Skin epidermis (tissue), 12 donors: ENCODE data around the gene RALGAPA2.
A peak's percentile ranks its signal among the peaks of the same experiment; 100 is the strongest.
"Not testable (repeated sequence)": the region's sequence is repeated elsewhere in the genome, so short reads cannot be mapped to it uniquely, and the experiment has no call there.

Source experiments
- H3K27ac ChIP-seq, 21 experiments: fragments of 200-600 bp; sonication (generic) in 11 of 21; one replicate each; pipeline ENCODE4 v1.5.0; 2020; ENCODE audit warnings: mild to moderate bottlenecking in 3 of 21, inconsistent platforms in 2 of 21, moderate library complexity in 2 of 21
- H3K4me3 ChIP-seq, 7 experiments: fragments of 200-600 bp; sonication (generic) in 2 of 7; one replicate each; pipeline ENCODE4 v1.5.0; 2020; ENCODE audit warnings: inconsistent platforms in 2 of 7, mild to moderate bottlenecking in 2 of 7, moderate library complexity in 1 of 7

The RALGAPA2 gene

DNA sequence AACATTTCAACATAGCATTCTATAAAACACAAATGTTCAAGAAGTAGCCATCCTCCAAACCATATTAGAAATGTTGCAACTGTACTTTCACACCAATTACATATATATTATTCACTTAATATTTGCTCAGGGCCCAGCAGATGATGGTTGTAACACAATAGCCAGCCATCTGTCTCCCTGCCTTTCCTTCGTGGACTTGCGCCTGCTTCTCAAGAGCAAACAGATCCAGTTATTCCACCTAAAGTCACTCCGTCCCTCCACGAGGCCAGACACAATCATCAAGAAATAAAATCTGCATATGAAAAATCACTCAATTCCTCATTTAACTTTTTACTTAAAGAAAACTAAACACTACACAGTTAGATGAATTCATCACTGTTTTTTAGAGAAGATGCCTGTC lies 160.4 kb downstream of the RALGAPA2 start:
- Histone ChIP-seq H3K4me3 (no peak overlapping the region), H3K27ac (peak overlapping the region in 1 of 21 experiments; percentile 74)

DNA sequence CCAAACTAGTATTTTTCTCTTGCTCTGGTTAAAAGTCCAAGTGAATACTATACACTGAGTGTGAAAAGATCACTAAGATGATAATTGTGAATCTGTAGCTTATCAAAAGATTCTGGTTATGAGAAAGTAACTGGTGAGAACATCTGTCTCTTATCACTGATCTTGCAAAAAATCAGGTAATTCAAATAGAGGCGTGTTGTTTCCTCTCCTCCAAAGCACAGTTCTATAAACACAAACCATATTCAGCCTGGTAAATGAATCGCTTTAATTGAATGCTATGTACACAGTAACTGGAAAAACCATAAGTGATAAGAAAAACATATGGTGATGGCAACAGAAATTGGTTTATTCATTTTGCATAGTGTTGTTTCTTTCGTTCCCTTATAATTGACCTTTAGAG lies 161.0 kb downstream of the RALGAPA2 start:
- Histone ChIP-seq H3K4me3 (no peak overlapping the region), H3K27ac (peak overlapping the region in 4 of 21 experiments; percentile 2 to 77 (median 52))

DNA sequence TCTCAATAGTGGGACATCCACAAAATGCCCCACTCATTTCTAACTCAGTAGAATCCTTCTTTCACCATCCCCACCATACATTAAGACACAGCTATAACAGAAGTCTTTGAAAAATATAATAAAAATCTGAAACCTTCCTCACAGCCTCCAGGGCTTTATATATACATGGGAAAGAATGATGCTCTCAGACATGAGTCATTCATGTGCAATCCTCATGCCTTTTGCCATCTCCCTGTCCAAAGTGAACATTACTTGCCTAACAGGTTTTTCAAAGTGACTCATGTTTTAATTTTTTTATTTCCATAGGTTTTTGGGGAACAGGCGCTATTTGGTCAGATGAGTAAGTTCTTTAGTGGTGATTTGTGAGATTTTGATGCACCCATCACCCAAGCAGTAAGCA lies 162.7 kb downstream of the RALGAPA2 start:
- Histone ChIP-seq H3K27ac (peak overlapping the region in 18 of 21 experiments; percentile 29 to 79 (median 66)), H3K4me3 (no peak overlapping the region)

DNA sequence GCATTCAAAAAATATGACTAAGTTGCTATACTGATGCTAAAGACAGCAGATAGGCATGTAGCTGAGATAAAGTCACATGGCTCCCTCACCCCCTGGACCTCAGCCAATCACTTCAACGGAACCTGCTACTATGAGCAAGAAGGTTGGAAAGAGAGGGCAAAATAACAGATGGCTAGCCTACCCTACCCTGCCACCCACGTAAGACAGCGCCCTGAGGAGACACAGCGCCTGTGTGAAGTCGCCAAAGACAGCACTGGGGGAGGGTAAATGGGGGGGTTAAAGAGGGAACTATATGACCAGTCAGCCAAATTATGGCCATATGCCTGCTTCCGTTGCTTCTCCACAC lies 163.2 kb downstream of the RALGAPA2 start:
- Histone ChIP-seq H3K4me3 (no peak overlapping the region), H3K27ac (peak overlapping the region in 18 of 21 experiments; percentile 34 to 79 (median 65))

DNA sequence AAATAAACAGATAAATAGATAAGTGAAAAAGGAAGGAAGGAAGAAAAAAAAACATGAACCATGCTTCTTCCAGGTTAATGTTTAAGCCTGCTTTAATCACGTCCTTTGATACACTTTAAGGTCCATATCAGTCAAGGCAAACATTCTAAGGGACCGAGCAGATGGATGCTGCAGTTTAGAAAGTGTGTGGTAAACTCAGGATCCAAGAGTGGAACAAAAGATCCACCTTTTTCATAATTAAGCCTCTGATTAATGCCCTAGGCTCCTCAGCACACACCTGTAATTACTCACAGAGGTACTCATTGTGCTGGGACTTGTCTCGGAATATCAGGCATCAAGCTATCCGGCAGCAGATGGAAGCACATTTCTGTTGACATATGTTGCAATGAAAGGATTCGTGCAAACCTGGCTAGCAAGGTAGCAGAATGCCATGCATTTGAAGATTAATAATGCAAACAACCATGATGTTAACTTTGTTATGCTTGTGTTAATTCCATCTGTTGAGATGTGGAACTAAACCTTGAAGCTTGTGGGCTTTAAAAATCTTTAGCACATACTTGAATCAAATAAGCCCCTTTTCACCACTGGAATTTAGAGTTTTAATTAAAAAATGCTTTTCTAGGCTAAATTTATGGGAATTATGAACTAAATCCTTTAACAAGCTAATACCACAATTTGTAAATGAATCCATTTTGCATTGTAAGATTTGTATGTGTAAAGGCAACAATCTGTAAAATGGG lies 163.7 kb downstream of the RALGAPA2 start:
- Histone ChIP-seq H3K4me3 (no peak overlapping the region), H3K27ac (peak overlapping the region in 15 of 21 experiments; percentile 34 to 79 (median 66))

DNA sequence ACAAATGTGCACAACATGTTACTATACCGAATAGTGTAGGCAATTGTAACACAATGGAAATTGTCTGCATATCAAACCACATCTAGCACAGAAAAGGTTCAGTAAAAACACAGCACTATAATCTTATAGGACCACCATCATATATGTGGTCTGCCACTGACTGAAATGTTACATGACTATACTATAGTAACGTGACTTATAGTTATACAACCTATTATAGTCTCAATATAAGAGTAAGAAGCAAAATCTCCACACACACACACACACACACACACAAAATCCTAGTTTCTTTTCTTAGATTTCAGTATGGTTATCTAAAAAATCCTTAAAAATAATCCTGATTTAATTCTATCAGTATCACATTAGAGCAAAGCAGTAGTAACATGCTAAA lies 164.6 kb downstream of the RALGAPA2 start:
- Histone ChIP-seq H3K4me3 (no peak overlapping the region), H3K27ac (peak overlapping the region in 9 of 21 experiments; percentile 8 to 79 (median 48))

DNA sequence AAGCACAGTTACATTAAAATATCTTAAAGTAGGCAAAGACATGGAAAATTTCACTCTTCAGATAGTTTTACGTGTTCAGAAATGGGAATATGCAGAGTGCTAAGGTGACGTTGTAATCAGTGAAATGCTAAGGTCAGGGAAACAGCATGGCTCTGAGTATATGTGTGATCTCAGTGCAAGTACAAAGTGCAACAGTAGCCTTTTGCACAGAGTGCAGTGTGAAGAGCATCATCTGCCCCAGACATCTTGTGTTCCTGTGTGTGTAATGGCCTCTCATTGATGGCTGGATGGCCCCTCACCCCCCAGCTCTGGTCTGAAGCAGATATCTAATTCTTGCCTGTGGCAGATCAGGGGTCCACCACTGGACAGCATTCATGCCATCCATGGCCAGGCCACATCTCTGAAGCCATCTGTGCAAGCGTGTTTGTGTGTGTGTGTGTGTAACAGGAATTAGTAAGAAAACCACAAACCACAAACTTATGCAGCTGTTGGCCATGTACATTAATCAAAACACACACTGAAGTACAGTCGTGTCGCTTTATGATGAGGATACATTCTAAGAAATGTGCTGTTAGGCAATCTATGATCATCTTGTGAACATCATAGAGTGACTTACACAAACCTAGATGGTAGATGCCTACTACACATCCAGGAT lies 165.1 kb downstream of the RALGAPA2 start:
- Histone ChIP-seq H3K4me3 (no peak overlapping the region), H3K27ac (peak overlapping the region in 6 of 21 experiments; percentile 8 to 79 (median 44))

DNA sequence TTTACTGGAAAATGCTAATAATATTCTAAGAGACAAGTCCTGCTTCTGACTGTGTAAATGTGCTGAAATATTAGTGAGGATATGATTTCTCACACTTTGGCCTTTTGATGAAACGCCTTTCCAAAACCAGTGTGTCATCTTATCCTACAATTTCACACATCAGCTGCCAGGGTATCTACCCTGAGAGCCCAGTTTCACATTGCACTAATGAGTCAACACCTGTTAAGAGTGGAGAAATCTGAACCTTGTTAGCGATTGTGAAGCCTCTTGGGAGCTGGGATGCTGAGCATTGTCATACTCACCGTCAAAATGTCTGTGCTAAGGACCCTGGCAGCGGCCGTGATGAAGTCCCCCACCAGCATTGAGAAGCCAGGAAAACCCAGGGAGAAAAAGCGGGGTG lies 166.0 kb downstream of the RALGAPA2 start:
- Histone ChIP-seq H3K27ac (peak overlapping the region in 1 of 21 experiments; percentile 2), H3K4me3 (no peak overlapping the region)

DNA sequence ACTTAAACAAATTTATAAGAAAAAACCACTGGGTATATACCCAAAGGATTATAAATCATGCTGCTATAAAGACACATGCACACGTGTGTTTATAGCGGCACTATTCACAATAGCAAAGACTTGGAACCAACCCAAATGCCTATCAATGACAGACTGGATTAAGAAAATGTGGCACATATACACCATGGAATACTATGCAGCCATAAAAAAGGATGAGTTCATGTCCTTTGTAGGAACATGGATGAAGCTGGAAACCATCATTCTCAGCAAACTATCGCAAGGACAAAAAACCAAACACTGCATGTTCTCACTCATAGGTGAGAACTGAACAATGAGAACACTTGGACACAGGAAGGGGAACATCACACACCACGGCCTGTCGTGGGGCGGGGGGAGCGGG lies 169.1 kb downstream of the RALGAPA2 start:
- not testable (repeated sequence) for H3K4me3 ChIP-seq, H3K27ac ChIP-seq

DNA sequence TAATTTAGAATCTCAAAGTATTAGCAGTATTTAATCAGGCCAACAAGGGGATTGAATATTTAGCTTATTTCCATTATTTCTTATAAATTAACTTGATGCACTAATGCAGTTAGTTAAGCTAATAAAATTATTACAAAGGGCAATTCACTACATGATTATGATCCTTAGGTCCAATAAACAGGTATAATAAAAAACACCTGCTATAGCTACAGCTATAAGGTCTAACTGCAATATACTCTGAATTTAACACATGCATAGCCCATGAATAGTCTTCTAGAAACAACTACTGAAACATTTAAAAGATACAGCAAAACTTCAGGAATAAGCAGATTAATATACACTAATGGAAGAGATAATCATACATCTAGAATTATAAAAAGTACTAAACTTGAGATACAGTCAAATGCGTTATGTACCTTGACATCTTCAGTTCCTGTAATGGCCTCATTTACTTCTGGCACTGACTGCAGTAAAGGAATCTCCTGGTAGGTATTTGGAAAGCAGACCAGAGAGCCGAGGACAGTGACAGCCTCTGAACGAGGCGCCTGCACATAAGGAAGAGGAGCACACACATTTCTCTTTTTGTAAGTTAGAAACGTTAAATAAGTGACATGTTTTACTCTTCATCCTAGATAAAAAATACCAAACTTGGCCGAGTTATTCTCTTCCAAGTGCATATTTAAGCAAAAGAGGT lies 176.1 kb downstream of the RALGAPA2 start:
- no peak overlapping the region for H3K4me3 ChIP-seq
- no peak overlapping the region for H3K27ac ChIP-seq

DNA sequence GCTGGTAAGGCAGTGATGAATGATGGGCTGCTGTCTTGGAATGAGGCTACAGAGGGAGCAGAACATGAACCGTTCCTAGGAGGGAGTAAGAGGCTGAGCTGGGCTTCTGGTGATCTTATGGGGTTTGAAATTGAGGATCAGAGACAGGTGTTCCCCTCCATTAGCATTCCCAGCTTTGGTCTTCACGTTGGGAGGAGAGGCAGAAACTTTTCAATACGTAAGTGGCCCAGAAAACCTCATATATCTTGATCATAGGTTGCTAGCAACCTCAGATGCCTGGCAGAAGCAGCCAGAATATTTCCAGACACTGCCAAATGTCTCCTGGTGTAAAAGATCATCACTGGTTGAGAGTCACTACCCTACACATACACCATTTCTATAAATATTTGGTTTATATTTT lies 177.4 kb downstream of the RALGAPA2 start:
- no peak overlapping the region for H3K27ac ChIP-seq
- no peak overlapping the region for H3K4me3 ChIP-seq

DNA sequence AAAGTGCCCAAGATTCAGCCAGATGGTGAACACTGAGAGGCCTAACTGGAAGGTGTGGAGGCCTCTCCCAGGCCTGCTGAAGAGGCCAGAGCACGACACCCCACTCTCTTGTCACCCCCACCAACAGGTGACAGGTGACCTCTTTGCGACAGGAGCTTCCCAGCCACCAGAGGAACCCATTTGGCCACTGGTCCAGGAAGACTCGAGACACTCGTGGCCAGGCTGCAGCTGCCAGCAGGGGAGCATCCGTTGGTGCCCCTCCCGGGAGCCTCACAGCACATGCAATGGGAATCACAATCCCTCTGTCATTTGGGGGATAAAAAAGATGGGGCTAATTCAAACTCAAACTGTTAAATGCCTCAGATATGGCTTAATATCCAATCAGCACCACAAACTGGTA lies 181.2 kb downstream of the RALGAPA2 start:
- no peak overlapping the region for H3K4me3 ChIP-seq
- no peak overlapping the region for H3K27ac ChIP-seq

DNA sequence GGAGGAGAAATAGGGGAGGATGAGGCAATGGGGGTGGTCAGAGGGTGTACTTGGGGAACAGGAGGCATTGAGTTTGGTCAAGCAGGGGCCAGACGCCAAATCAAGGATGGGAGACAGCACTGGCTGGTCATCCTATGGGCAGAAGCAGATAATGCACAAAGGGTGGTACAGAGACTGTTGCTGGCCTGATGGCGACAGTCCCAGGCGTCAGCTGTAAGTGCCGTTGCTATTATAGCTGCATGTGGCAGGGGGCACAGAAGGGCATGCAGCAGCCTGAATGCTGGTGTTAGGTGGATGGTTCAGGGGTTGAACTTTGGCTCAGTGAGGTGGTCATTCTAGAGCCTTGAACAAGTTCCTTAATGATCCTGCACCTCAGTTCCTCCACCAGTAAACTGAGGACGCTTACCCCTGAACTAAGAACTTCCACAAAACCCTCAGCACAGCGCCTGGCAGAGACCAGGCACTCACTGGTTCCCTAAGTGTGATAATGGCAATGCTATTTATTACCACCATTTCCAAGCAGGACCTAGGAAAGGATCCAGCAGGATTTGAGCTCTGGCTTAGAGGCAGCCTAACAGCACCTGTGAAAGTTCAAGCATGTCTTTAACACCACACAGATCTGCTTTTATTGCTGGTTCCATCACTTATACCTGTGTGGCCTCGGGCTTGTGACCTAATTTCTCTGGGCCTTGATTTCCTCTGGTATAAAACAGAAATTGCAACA lies 181.9 kb downstream of the RALGAPA2 start:
- H3K27ac ChIP-seq, result no peak overlapping the region
- H3K4me3 ChIP-seq, result no peak overlapping the region

DNA sequence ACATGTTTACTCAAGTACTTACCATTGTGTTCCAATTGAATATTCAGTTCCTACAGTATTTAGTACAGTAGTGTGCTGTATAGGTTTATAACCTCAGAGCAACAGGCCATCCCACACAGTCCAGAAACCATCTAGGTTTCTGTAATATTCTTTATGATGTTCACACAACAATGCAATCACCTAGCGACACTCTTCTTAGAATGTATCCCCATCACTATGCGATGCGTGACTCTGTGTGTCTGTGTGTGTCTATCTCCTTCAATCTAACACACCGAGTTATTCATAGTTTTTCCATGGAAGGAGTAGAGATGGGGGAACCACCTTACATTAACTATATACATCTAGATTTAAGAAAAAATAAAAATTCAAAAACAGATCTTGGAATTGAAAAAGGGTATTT lies 182.8 kb downstream of the RALGAPA2 start:
- Histone ChIP-seq H3K4me3 (no peak overlapping the region), H3K27ac (no peak overlapping the region)

DNA sequence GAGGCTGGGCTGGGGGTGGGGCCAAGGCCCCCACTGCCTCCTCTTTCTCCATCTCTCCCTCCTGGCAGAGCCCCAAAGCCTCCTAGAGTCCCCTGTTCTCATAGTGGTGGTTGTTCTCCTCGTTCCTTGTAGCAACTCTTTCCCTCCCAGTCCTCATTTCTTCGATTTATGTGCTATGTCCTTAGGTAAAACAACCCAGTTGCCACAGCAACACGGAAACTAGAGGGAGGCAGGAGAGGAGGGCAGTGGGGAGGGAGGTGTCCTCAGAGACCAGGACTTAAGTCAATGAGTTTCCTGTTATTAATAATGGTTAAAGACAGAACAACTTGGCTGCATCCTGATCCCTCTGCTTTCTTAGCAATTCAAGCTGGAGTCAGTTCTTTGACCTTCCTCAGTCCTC lies 183.6 kb downstream of the RALGAPA2 start:
- Histone ChIP-seq H3K4me3 (no peak overlapping the region), H3K27ac (no peak overlapping the region)

DNA sequence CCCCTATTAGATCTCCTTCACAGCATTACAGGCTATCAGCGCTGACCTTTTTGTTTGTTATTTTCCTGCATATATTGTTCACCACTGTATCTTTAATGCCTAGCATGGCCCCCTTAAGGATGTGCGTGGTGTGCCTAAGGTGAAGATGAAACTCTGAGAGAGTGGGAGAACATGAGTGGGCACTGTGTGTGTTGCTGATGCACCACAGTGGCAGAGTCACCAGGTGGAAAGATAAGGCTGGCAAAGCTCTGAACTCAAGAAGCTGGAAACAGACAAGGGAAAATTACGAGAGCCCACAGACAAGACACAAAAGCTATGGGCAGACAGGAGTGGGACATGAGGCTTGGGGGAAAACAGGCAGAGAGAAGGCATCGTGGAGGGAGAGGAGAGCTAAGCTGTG lies 184.8 kb downstream of the RALGAPA2 start:
- Histone ChIP-seq H3K27ac (no peak overlapping the region), H3K4me3 (no peak overlapping the region)

DNA sequence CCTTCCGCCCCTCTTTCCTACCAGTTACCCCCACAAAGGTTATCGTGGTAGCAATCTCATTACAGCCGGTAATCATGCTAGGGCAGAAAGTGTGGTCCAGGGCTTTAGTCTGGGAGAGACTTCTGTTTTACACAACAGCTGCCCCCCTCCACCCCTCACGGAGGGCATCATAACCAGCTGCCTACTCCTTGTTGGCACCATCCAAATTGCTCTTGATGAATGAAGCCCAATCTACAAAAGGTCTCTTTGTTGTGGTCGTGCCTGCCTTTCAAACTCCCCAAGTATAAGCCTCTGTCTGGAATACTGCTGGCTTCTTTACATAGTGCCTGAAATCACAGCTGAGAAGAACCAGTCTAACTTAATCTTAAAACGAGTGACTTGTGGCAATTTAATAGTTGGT lies 186.7 kb downstream of the RALGAPA2 start:
- Histone ChIP-seq H3K4me3 (no peak overlapping the region), H3K27ac (no peak overlapping the region)

DNA sequence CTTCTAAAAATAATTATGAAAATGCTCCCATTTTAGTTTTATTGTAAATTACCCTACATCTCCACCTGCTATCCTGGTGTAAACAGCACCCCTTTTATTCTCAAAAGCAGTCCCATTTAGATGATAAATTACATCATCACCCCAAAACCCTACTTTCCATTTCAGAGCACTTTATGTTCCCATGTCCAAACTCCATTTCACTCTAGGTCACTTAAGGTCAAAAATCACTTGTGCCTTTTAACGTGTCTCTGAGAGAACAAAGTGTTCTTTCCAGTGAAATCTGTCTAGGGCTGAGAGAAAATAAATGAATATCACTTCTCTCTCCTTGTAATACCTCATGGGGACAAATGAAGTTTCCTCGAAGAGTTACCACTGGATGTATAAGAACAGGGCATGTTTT lies 187.2 kb downstream of the RALGAPA2 start:
- no peak overlapping the region for H3K4me3 ChIP-seq
- no peak overlapping the region for H3K27ac ChIP-seq

DNA sequence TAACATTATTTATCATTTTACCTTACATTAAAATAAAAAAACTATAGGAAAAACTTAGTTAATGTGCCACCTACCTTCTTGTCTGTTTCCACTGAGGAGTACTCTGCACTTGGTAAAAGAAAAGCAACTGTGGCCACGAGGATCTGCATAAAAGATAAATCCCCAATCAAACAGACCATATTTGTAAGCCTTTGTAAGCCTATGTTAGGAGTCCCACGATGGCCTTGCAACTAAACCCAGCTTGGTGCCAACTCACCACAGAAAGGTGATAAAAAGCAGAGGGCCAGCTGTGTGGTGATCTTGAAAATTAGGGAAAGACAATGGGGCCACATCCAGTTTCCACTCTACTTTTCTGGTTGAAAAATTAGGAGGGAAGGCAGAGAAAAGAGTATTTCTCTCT lies 187.7 kb downstream of the RALGAPA2 start:
- H3K27ac ChIP-seq, result no peak overlapping the region
- no peak overlapping the region for H3K4me3 ChIP-seq

DNA sequence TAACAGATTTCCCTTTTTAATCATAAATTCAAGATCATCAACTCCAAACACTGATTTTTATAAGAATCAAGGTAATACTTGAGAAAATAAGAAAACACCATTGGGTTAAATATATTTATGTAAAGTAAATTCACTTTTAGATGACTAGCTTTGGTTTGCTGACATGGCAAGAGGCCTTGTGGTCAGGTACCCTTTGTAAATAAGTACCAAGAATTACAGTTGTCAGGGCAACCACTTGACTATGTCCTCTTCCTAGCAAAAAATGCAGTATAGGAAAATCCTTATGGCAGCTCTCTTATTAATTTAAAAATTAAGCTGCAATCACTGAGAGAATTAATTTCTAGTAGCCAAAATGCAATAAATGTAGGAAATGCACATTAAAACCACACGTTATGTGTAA lies 190.7 kb downstream of the RALGAPA2 start:
- H3K27ac ChIP-seq, result no peak overlapping the region
- H3K4me3 ChIP-seq, result no peak overlapping the region
